OCI-LY1 (cell line): ENCODE data around the gene ESPN.

Experiments
- CTCF ChIP-seq: fragments of 200-600 bp; sonication (generic), shearing (Covaris generic); IDR thresholded peaks from 2 replicates; pipeline ENCODE4 v1.5.1; 2017; ENCODE audit warnings: mild to moderate bottlenecking, antibody characterized with exemption, low read length, moderate library complexity, mixed read lengths
- EZH2 ChIP-seq: fragments of 200-600 bp; sonication (generic), shearing (Covaris generic); IDR thresholded peaks from 2 replicates; pipeline ENCODE4 v1.8.0; 2017; ENCODE audit warnings: borderline replicate concordance, mixed run types, mild to moderate bottlenecking, antibody characterized with exemption, low read length, moderate library complexity, mixed read lengths

GRCh38 chr1:6461051-6461530 lies 36.5 kb downstream of the ESPN start:
- TF ChIP-seq CTCF (no peak), EZH2 (no peak)
